ENCODE results near the gene NEB.

- TF ChIP-seq, protein P1, sequence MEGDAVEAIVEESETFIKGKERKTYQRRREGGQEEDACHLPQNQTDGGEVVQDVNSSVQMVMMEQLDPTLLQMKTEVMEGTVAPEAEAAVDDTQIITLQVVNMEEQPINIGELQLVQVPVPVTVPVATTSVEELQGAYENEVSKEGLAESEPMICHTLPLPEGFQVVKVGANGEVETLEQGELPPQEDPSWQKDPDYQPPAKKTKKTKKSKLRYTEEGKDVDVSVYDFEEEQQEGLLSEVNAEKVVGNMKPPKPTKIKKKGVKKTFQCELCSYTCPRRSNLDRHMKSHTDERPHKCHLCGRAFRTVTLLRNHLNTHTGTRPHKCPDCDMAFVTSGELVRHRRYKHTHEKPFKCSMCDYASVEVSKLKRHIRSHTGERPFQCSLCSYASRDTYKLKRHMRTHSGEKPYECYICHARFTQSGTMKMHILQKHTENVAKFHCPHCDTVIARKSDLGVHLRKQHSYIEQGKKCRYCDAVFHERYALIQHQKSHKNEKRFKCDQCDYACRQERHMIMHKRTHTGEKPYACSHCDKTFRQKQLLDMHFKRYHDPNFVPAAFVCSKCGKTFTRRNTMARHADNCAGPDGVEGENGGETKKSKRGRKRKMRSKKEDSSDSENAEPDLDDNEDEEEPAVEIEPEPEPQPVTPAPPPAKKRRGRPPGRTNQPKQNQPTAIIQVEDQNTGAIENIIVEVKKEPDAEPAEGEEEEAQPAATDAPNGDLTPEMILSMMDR (CRISPR knock-in tag; IDR thresholded peaks at IDR 0.05): no peak
- TF ChIP-seq NR3C1 (CRISPR knock-in tag; IDR thresholded peaks at IDR 0.05) (no peak), ZNF530 (CRISPR knock-in tag; IDR thresholded peaks at IDR 0.05; ENCODE audit: low read depth) (no peak), GABPA (IDR thresholded peaks at IDR 0.05; ENCODE audit: low read depth, low read length) (no peak), GABPA (CRISPR knock-in tag; IDR thresholded peaks at IDR 0.05; ENCODE audit: low read depth) (no peak)
Observed at GRCh38 chr2:151638990-151639389, 95.3 kb downstream of the NEB start.
